HCT116 (cell line): ENCODE results near the gene ZNF33A. TPM values are rescaled to one million over a fixed set of nuclear protein-coding genes. Genes with fewer than 3 reads are reported as not detected.
"Not testable (repeated sequence)": the region's sequence is repeated elsewhere in the genome, so short reads cannot be mapped to it uniquely, and the experiment has no call there.

Experiments used
- ATAC-seq: fragments of 200-7000 bp; cut with Tn5 transposase; 2 replicates; pipeline ENCODE4 v1.9.1; 2020; ENCODE audit warnings: mild to moderate bottlenecking, moderate library complexity
- BruUV-seq: library from RNA; stranded (reverse); fragments of 400-500 nt; replicated peaks from 2 replicates; lab custom pipeline; 2021; lab: Mats Ljungman, UMichigan
- CTCF ChIA-PET: fragments of 300-600 bp; sonication (Branson Sonifier 250); formaldehyde crosslinking; loops from one replicate; lab custom pipeline; 2021; ENCODE audit warnings: antibody characterized with exemption; lab: Charles Lee
- POLR2A ChIA-PET: fragments of 300-600, 350-600 bp; sonication (Branson Sonifier 250); formaldehyde crosslinking; loops from one replicate; lab custom pipeline; 2021; ENCODE audit warnings: antibody characterized with exemption; lab: Charles Lee
- RAD21 ChIA-PET, 2 experiments: fragments of 300-600 bp; sonication (Branson Sonifier 250); formaldehyde crosslinking; loops; one replicate each; lab custom pipeline; 2023; ENCODE audit warnings: low total read pairs in 2 of 2; ENCODE audit not compliant: uncharacterized antibody in 2 of 2, unreplicated experiment in 2 of 2, low non-redundant PET in 1 of 2; lab: Charles Lee
- DNase-seq: peaks from one replicate; pipeline ENCODE4 v3.0.0-alpha.2; 2010; ENCODE audit warnings: low read depth, low spot score
- H2AFZ ChIP-seq: fragments of 200-600 bp; shearing (Covaris generic), sonication (generic); 2 replicates; pipeline ENCODE4 v1.6.1; 2017; ENCODE audit warnings: low read depth, mixed run types, mixed read lengths, antibody characterized with exemption, low read length; ENCODE audit not compliant: poor library complexity, severe bottlenecking
- H3K27ac ChIP-seq: 2 replicates; pipeline ENCODE4 v1.5.1; 2012; ENCODE audit warnings: low read depth, low read length
- H3K27me3 ChIP-seq: fragments of 200-600 bp; sonication (generic); 2 replicates; pipeline ENCODE4 v1.6.1; 2016; ENCODE audit warnings: mixed run types, low read length, mixed read lengths; ENCODE audit not compliant: insufficient read depth
- H3K36me3 ChIP-seq, 2 experiments: fragments of 200-500 bp in 1 of 2; fragments of 200-600 bp in 1 of 2; sonication (Bioruptor generic) in 1 of 2; sonication (generic) in 1 of 2; 2 replicates each; pipeline versions ENCODE4 v1.5.1 to v1.6.1; 2014 to 2016; ENCODE audit warnings: low read length in 2 of 2, inconsistent platforms in 1 of 2, mixed read lengths in 1 of 2, mixed run types in 1 of 2; ENCODE audit not compliant: insufficient read depth in 2 of 2, control insufficient read depth in 1 of 2
- H3K4me1 ChIP-seq, 2 experiments: fragments of 200-600 bp in 1 of 2; sonication (generic) in 1 of 2; 2 replicates each; pipeline versions ENCODE4 v1.5.1 to v1.6.1; 2012 to 2017; ENCODE audit warnings: low read length in 2 of 2, inconsistent platforms in 1 of 2, mild to moderate bottlenecking in 1 of 2, mixed read lengths in 1 of 2, mixed run types in 1 of 2, moderate library complexity in 1 of 2; ENCODE audit not compliant: insufficient read depth in 2 of 2, control insufficient read depth in 1 of 2
- H3K4me2 ChIP-seq: fragments of 200-600 bp; sonication (generic); 2 replicates; pipeline ENCODE4 v1.6.1; 2017; ENCODE audit warnings: mixed run types, low read length, mixed read lengths
- H3K4me3 ChIP-seq, 2 experiments: fragments of 200-600 bp in 1 of 2; sonication (generic) in 1 of 2; replicated peaks in 1 of 2; 2 replicates each; pipeline ENCODE4 v1.5.1; 2011 to 2016; ENCODE audit warnings: low read length in 2 of 2, control low read depth in 1 of 2, low read depth in 1 of 2, mild to moderate bottlenecking in 1 of 2, mixed read lengths in 1 of 2, mixed run types in 1 of 2
- H3K79me2 ChIP-seq: fragments of 200-600 bp; sonication (generic); 2 replicates; pipeline ENCODE4 v1.6.1; 2017; ENCODE audit warnings: mild to moderate bottlenecking, mixed run types, low read length, moderate library complexity, mixed read lengths; ENCODE audit not compliant: insufficient read depth
- H3K9ac ChIP-seq: fragments of 200-600 bp; sonication (generic); 2 replicates; pipeline ENCODE4 v1.6.1; 2016; ENCODE audit warnings: low read length, mixed read lengths
- H3K9me2 ChIP-seq: fragments of 200-600 bp; sonication (generic), shearing (Covaris generic); 2 replicates; pipeline ENCODE4 v1.6.1; 2017; ENCODE audit warnings: mixed run types, mild to moderate bottlenecking, moderate library complexity; ENCODE audit not compliant: insufficient read depth
- H3K9me3 ChIP-seq, 2 experiments: fragments of 200-500 bp in 1 of 2; fragments of 200-600 bp in 1 of 2; sonication (Bioruptor generic) in 1 of 2; sonication (generic) in 1 of 2; 2 replicates each; pipeline ENCODE4 v1.6.1; 2014 to 2017; ENCODE audit warnings: low read length in 2 of 2, mixed read lengths in 2 of 2, inconsistent platforms in 1 of 2, low read depth in 1 of 2, mild to moderate bottlenecking in 1 of 2, mixed run types in 1 of 2, moderate library complexity in 1 of 2; ENCODE audit not compliant: control insufficient read depth in 1 of 2, insufficient read depth in 1 of 2
- H4K20me1 ChIP-seq: fragments of 200-600 bp; sonication (generic), shearing (Covaris generic); 2 replicates; pipeline ENCODE4 v1.6.1; 2017; ENCODE audit warnings: mixed run types, mild to moderate bottlenecking, moderate library complexity; ENCODE audit not compliant: insufficient read depth
- CBX3 ChIP-seq: IDR thresholded peaks from 2 replicates; pipeline ENCODE4 v1.6.1; 2012; ENCODE audit warnings: low read depth
- CEBPB ChIP-seq: IDR thresholded peaks from 2 replicates; pipeline ENCODE4 v1.6.1; 2012; ENCODE audit warnings: low read depth
- CTCF ChIP-seq, 3 experiments: fragments of 200-600 bp in 1 of 3; sonication (generic) in 1 of 3; IDR thresholded peaks in 2 of 3; conservative IDR thresholded peaks in 1 of 3; 2 replicates each; pipeline ENCODE4 v1.5.1; 2012 to 2017; ENCODE audit warnings: low read depth in 2 of 3, low read length in 2 of 3, antibody characterized with exemption in 1 of 3, borderline replicate concordance in 1 of 3, control low read depth in 1 of 3, mild to moderate bottlenecking in 1 of 3, mixed read lengths in 1 of 3, mixed run types in 1 of 3, moderate library complexity in 1 of 3; ENCODE audit not compliant: insufficient read depth in 1 of 3
- EGR1 ChIP-seq: IDR thresholded peaks from 2 replicates; pipeline ENCODE4 v1.6.1; 2012; ENCODE audit warnings: low read depth
- ELF1 ChIP-seq: IDR thresholded peaks from 2 replicates; pipeline ENCODE4 v1.6.1; 2012; ENCODE audit warnings: low read depth, borderline replicate concordance
- FOSL1 ChIP-seq: IDR thresholded peaks from 2 replicates; pipeline ENCODE4 v1.6.1; 2012; ENCODE audit warnings: low read depth
- POLR2A ChIP-seq: IDR thresholded peaks from 2 replicates; pipeline ENCODE4 v1.7.0; 2011; ENCODE audit warnings: borderline replicate concordance; ENCODE audit not compliant: insufficient read depth, insufficient read length; ENCODE audit errors: extremely low read depth
- RAD21 ChIP-seq: IDR thresholded peaks from 2 replicates; pipeline ENCODE4 v1.6.1; 2012; ENCODE audit warnings: low read depth, mild to moderate bottlenecking
- SRF ChIP-seq: IDR thresholded peaks from 2 replicates; pipeline ENCODE4 v1.6.1; 2012; ENCODE audit warnings: low read depth
- TCF7L2 ChIP-seq: IDR thresholded peaks from 2 replicates; pipeline ENCODE4 v1.7.0; 2011; ENCODE audit warnings: borderline replicate concordance, inconsistent platforms; ENCODE audit not compliant: insufficient read depth, insufficient read length; ENCODE audit errors: extremely low read depth
- YY1 ChIP-seq: IDR thresholded peaks from 2 replicates; pipeline ENCODE4 v1.6.1; 2011; ENCODE audit warnings: low read length, low read depth, moderate library complexity, mild to moderate bottlenecking; ENCODE audit not compliant: insufficient replicate concordance; ENCODE audit errors: extremely low read depth
- intact Hi-C: fragments of 100-400 bp; cut with micrococcal nuclease; formaldehyde crosslinking; loops from 2 replicates; pipeline ENCODE4 v1.10.0; 2022
- total RNA-seq: library from RNA; stranded (reverse); gene quantifications from one replicate; pipeline ENCODE4 v1.2.1, GENCODE V29; 2021; ENCODE audit not compliant: unreplicated experiment
- TF ChIP-seq, protein P1 (sequence below): IDR thresholded peaks from 2 replicates; pipeline ENCODE4 v1.6.1; 2012

The ZNF33A gene
- total RNA-seq, 1 experiment from 2014 or later = 21.2 TPM

DNA sequence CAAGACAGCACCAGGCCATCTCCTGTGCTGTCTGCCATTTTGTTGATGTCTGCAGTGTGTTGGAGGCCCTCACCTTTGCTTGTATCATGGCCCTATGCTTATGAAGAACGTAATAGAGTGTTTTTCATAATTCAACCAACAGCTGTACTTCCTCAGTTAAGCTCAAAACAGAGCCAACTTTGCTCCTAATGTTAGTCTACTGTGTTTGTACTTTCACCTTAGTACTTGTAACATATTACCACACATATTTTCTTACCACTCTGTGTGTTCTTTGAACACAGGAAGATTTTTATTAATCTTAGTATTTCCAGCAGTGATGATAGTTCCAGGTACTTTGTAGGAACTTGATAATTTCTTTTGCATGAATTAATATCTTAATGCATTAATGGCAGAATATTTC, 5.9 kb downstream of the ZNF33A start:
- H3K4me3 ChIP-seq = no peak overlapping the region
- intact Hi-C loops = loop anchor here (10.0 kb wide), 1 partner anchor 162 kb away; the partner anchor contains the start of gene ZNF248
- H3K27ac ChIP-seq = no peak overlapping the region
- H3K27me3 ChIP-seq = no peaks in the 10 kb centered on the region
- no peak for TF ChIP-seq FOSL1
- TF ChIP-seq EGR1 = no peak
- TF ChIP-seq RAD21 = no peak
- no peak for TF ChIP-seq POLR2A
- TF ChIP-seq CTCF (IDR thresholded peaks at IDR 0.05 in 2 of 3, conservative IDR thresholded peaks at IDR 0.05 in 1 of 3; ENCODE audit: borderline replicate concordance in 1 of 3, insufficient read depth in 1 of 3, low read depth in 2 of 3, low read length in 2 of 3) = no peak
- no peak for TF ChIP-seq SRF
- TF ChIP-seq YY1 = no peak
- TF ChIP-seq CEBPB = no peak
- TF ChIP-seq TCF7L2 = no peak
- no peak for TF ChIP-seq CBX3
- no peak for TF ChIP-seq ELF1
- TF ChIP-seq, protein P1, sequence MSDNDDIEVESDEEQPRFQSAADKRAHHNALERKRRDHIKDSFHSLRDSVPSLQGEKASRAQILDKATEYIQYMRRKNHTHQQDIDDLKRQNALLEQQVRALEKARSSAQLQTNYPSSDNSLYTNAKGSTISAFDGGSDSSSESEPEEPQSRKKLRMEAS = no peak
- H3K9me3 ChIP-seq = peaks cover 0 to 4% of the 10 kb centered on the region in 2 experiments; a peak in 1 of 4 replicates
- peaks cover 16% of the 10 kb centered on the region for H3K79me2 ChIP-seq
- no peaks in the 10 kb centered on the region for H3K9me2 ChIP-seq
- BruUV-seq = no TSS peak
- no peak overlapping the region for H2AFZ ChIP-seq
- POLR2A ChIA-PET = no interaction called here
- peaks cover 19 to 28% of the 10 kb centered on the region in 2 experiments for H3K36me3 ChIP-seq
- peaks cover 0 to 8% of the 10 kb centered on the region in 2 experiments; a peak in 2 of 4 replicates for H3K4me1 ChIP-seq
- H3K4me2 ChIP-seq = no peak overlapping the region
- H3K9ac ChIP-seq = no peak overlapping the region
- no peak for DNase-seq
- no peak for ATAC-seq
- no peaks in the 10 kb centered on the region for H4K20me1 ChIP-seq
- RAD21 ChIA-PET = no interaction called here
- CTCF ChIA-PET = no interaction called here

- H4K20me1 ChIP-seq, CTCF ChIA-PET, H3K4me2 ChIP-seq, H2AFZ ChIP-seq, H3K9me2 ChIP-seq, H3K4me1 ChIP-seq, H3K27ac ChIP-seq, H3K9me3 ChIP-seq, DNase-seq, H3K4me3 ChIP-seq, BruUV-seq, POLR2A ChIA-PET, H3K27me3 ChIP-seq, H3K79me2 ChIP-seq, ATAC-seq, RAD21 ChIA-PET, H3K9ac ChIP-seq: not testable (repeated sequence)
- peaks cover 19 to 33% of the 10 kb centered on the region in 2 experiments for H3K36me3 ChIP-seq
- intact Hi-C loops = loop anchor here (10.0 kb wide), 1 partner anchor 164 kb away; the partner anchor contains the start of gene ZNF248
These were observed 8.6 kb downstream of the ZNF33A start for GRCh38 chr10:38019124-38019523.
